Effector CD8-positive, alpha-beta T cell (primary cell): ENCODE results near the gene SREK1.

Experiments
- DNase-seq: peaks from one replicate; lab custom pipeline; 2025; lab: John Stamatoyannopoulos, UW

Gene SREK1

DNA sequence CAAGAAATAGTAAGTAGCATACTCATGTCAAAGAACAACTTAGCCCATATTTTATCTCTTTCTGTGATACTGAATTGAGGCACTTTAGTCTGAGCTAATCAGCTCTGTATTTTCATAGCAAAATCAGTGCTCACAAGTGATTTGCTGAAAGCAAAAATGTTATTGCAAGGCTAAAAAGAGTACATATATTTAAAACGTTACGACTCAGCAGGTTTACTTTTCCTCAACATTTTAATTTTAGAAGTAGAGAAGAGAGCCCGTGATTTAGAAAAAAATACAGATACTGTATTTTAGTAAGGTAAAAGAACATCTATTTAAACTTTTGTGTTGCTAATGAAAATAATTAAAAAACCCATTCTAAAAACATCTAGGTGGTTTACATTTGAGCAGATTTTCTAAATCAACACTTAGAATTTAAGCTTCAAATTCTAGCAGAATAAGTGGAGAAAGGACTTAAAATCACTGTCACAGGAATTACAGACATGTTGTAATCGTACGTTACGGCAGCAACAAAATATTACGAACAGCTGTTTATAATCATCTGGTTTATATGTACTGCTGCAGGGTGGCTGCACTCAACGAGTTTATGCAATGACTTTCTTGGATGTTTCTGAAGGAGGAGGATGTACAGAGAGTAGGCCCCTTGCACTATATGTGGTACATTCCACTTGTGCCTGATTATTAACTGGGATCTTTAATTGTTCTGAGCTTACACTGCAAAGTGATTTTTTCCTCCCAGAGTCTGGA lies 20.1 kb downstream of the SREK1 start:
- DNase-seq: no peak

DNA sequence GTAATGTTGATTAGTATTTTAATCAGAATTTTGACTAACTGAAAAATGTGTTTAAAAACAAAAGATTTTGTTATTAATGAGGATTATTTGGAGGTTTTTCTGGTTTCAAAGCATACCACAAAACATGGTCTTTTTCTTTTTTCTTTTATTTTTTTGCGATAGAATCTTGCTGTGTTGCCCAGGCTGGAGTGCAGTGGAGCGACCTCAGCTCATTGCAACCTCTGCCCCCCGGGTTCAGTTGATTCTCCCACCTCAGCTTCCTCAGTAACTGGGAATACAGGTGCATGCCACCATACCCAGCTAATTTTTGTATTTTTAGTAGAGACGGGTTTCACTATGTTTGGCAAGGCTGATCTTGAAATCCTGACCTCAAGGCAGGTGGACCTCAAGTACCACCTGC lies 24.1 kb downstream of the SREK1 start:
- no peak for DNase-seq

- no peak for DNase-seq
Observed at GRCh38 chr5:66169534-66169933, 25.4 kb downstream of the SREK1 start.

GRCh38 chr5:66170195-66170919 lies 26.3 kb downstream of the SREK1 start:
- no peak for DNase-seq

DNA sequence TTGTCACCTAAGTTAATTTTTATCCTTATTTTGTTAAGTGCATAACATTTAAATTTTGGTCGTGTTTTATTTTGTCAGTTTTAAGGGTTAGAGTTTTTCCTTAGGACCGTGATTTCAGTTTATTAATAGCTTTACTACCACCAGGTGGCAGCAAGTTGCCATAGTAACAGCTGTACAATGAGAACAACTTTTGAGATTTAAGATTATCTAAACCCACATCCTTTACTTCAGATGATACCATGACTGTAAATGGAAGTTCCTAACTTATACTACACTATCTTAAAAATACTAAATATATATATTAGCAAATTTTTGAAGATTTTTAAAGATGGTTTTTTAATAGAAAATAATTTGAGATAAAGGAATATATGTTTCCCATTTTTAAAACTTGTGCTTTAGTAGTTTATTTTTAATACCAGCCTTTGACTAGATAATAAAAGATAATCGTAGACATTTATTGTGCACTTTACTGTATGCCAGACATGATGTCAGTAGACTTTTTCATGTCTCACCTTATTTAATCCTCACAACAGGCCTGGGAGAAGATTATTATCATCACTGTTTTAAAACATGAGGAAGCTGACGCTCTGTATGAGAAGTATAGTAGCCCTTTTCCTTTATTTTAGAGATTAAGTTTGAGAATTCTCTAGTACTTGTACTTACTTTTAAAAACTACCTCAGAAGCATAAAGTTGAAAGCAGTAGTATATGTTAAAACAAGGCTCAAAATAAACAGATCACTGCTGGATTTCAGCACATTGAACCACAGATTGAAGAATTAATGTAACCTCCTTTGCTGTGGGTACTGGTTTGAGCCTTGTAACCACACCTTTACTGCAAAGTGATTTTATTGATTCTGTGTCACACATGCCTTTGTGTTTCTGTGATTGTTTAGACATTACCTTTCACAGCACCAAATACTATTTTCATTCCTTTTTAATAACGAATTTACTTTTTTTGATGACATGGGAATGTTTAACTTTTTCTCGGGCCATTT lies 27.5 kb downstream of the SREK1 start:
- DNase-seq: peak; percentile 22

- DNase-seq: no peak
Observed at GRCh38 chr5:66174338-66174737, 30.2 kb downstream of the SREK1 start.

- DNase-seq: no peak
Observed at GRCh38 chr5:66178799-66179198, 34.7 kb downstream of the SREK1 start.

- no peak for DNase-seq
Observed at GRCh38 chr5:66179297-66180051, 35.4 kb downstream of the SREK1 start.

GRCh38 chr5:66180282-66181155 lies 36.4 kb downstream of the SREK1 start:
- no peak for DNase-seq

GRCh38 chr5:66186108-66186507 lies 42.0 kb downstream of the SREK1 start:
- no peak for DNase-seq

- DNase-seq: no peak
Observed at GRCh38 chr5:66193419-66193818, 49.3 kb downstream of the SREK1 start.

DNA sequence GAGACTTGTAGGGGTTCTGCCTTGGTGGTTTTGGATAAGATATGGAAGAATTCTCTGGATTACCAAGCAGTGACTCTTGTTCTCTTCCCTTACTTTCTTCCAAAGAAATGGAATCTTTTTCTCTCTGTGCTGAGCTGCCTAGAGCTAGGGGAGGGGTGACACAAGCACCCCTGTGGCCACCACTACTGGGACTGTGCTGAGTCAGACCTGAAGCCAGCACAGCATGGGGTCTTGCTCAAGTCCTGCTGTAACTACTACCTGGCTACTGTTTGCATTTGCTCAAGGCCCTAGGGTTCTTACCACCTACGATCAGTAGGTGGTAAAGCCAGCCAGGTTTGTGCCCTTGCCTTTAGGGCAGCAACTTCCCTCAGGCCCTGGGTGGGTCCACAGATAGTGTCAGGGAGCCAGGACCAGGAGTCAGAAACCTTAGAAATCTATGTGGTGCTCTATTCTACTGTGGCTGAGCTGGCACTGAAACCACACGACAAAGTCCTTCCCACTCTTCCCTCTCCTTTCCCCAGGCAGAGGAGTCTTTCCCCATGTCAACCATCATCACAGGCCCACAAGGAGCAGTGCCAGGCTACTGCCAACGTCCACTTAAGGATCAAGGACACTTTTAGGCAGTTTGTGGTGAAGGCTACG lies 53.8 kb downstream of the SREK1 start:
- no peak for DNase-seq

GRCh38 chr5:66198837-66199236 lies 54.7 kb downstream of the SREK1 start:
- DNase-seq: no peak

GRCh38 chr5:66203531-66203930 lies 59.4 kb downstream of the SREK1 start:
- DNase-seq: no peak

GRCh38 chr5:66206465-66206864 lies 62.4 kb downstream of the SREK1 start:
- no peak for DNase-seq

GRCh38 chr5:66207800-66208561 lies 63.9 kb downstream of the SREK1 start:
- DNase-seq: no peak

DNA sequence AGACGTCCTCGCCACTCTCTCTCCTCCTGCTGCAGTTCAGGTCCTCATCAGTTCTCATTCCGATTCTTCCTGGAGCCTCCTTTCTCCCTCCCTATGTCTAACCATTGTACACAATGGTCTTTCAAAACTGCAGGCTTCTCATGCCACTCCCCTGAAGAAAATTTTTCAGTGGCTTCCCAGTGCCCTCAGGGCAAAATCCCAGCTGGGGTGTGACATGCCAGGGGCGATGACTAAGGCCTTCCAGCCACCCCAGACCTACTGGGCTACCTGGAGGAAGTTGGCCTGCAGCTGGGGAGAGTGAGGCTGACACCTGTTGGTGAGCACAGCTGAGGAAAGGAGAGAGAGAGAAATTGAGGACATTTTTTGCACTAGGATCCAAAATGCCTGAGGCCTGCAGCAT lies 65.2 kb downstream of the SREK1 start:
- no peak for DNase-seq

GRCh38 chr5:66209794-66210193 lies 65.7 kb downstream of the SREK1 start:
- no peak for DNase-seq

DNA sequence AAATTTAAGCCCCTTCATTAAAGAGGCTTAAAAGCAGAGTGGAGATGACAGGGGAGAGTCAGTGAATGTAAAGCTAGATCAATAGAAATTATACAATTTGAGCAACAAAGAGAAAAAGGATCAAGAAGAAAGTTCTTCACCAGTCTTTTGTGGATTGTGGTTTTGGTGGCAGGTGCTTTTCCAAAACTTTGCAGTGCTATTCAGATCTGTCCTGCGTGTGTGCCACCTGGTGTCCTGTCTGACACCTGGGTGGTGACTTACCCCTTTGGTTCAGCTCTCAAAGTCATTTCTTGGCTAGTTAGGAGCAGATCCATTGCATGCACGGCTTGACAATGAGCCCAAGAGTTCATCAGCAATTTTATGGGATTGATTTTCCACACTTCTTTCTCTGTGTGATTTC lies 69.4 kb downstream of the SREK1 start:
- DNase-seq: no peak
